Measurements from ENCODE around the gene EHD3. TPM values are rescaled to one million over a fixed set of nuclear protein-coding genes. Genes with fewer than 3 reads are reported as not detected.

EHD3 gene
- total RNA-seq, 1 donor from 2014 or later, result 22.5 TPM

DNA sequence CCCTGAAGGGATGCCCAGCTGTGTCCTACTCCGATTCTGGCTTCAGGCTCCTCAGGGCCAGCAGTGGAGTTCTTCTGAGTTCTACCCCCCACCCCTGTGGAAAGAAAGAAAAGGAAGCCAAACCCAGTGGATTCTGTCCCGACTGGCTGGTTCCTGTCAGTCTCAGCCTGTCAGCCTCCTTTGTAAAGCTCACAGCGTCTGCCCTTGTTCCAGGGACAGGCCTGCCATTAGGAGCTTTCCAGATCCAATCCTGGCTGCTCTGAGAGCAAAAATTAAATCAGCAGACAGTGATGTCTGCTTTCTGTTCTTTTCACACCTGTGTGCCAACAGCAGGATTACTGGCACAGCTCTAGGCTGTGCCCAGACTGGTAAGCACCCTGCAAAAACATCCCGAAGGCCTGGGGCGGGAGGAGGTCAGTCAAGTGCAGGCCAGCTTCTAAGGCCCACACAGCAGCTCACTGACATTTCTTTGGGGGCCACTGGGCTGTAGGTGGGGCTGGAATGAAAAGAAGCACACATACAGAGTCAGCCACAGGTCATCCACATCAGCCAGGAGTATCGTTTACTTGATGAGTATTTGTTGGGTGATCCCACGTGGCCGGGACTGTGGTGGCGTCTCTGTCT is 69.1 kb downstream of the EHD3 start:
- H3K9me3 ChIP-seq, result no peaks in the 10 kb centered on the region
- no peak for DNase-seq (ENCODE audit: low spot score in 2 of 2)
- TF ChIP-seq, protein P1, sequence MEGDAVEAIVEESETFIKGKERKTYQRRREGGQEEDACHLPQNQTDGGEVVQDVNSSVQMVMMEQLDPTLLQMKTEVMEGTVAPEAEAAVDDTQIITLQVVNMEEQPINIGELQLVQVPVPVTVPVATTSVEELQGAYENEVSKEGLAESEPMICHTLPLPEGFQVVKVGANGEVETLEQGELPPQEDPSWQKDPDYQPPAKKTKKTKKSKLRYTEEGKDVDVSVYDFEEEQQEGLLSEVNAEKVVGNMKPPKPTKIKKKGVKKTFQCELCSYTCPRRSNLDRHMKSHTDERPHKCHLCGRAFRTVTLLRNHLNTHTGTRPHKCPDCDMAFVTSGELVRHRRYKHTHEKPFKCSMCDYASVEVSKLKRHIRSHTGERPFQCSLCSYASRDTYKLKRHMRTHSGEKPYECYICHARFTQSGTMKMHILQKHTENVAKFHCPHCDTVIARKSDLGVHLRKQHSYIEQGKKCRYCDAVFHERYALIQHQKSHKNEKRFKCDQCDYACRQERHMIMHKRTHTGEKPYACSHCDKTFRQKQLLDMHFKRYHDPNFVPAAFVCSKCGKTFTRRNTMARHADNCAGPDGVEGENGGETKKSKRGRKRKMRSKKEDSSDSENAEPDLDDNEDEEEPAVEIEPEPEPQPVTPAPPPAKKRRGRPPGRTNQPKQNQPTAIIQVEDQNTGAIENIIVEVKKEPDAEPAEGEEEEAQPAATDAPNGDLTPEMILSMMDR (IDR thresholded peaks at IDR 0.05), result no peak
- H3K27ac ChIP-seq, result peak overlapping the region; percentile 79 to 81
- no peaks in the 10 kb centered on the region for H3K27me3 ChIP-seq
- peaks cover 4 to 18% of the 10 kb centered on the region in 2 donors for H3K4me1 ChIP-seq
- intact Hi-C loops (cut with DNase I), result no loop called here
- no peaks in the 10 kb centered on the region for H3K36me3 ChIP-seq
- H3K4me3 ChIP-seq, result no peak overlapping the region

DNA sequence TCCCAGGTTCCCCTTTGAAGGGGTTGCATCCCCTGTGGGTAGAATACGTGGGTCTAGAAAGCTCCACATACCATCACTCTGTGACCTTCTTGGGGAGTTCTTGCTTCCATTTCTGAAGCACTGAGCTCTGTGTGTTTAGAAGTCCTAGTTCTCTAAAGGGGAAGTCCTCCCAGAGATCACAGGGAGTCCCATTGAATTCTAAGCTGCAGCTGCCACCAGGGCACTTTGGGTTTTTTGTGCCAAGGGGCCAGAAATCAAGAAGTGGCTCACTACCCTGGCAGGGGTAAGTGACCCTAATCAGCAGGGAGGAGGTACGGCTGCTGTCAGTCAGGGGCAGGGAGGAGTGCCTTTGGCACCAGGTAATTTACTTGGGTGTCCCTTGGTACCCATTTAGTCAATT is 70.9 kb downstream of the EHD3 start:
- H3K4me1 ChIP-seq, result peaks cover 4 to 13% of the 10 kb centered on the region in 2 donors
- TF ChIP-seq, protein P1 (IDR thresholded peaks at IDR 0.05), result no peak
- H3K9me3 ChIP-seq, result no peaks in the 10 kb centered on the region
- intact Hi-C loops (cut with DNase I), result loop anchor here (5.0 kb wide), 1 partner anchor 33 kb away; no protein-coding TSS in a partner anchor
- H3K4me3 ChIP-seq, result no peak overlapping the region
- H3K27me3 ChIP-seq, result no peaks in the 10 kb centered on the region
- H3K27ac ChIP-seq, result no peak overlapping the region
- H3K36me3 ChIP-seq, result no peaks in the 10 kb centered on the region
- DNase-seq (ENCODE audit: low spot score in 2 of 2), result no peak

DNA sequence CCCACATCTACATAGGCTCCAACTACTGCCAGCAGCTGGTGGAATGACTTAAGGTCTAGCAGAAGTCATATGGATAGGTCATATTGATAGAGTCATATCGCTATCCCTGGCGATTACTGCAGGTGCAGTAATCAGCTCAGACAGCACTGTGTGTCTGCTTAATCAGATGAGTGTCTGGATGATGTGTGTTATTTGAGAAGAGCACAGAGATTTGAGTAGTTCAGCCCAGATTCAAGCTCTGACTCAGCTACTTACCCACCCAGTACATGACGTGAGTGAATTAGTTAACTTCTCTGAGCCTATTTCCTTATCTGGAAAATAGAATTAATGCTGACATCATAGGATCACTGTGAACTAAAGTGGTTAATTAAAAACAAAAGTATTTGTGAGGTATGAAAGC is 78.9 kb downstream of the EHD3 start:
- Histone ChIP-seq H3K4me3 (no peak overlapping the region), H3K9me3 (no peaks in the 10 kb centered on the region), H3K36me3 (no peaks in the 10 kb centered on the region), H3K27ac (no peak overlapping the region), H3K4me1 (no peaks in the 10 kb centered on the region), H3K27me3 (no peaks in the 10 kb centered on the region)
- intact Hi-C loops (cut with DNase I), result no loop called here
- TF ChIP-seq, protein P1 (IDR thresholded peaks at IDR 0.05), result no peak
- DNase-seq (ENCODE audit: low spot score in 2 of 2), result no peak

DNA sequence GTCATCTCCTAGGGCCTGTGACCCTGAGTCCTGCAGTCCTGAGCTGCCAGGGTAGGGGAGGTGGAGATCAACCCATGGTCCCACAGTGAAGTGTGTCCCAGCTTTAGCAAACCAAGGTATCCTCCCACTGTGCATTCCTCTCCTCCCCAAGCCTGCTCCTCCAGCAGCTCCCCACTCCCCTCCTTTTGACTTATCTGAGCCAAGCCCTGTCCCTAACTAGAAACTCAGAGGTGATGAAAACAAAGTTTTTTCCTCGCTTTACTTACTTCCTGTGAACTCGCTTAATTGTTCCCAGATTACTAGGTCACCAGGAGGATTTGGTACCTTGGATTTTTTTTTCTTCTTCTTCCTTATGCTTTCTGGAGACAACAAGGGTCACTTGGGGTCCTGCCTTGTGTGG is 80.8 kb downstream of the EHD3 start:
- H3K4me1 ChIP-seq, result no peaks in the 10 kb centered on the region
- peak in 1 of 2 donors; percentile 18 for DNase-seq (ENCODE audit: low spot score in 2 of 2)
- intact Hi-C loops (cut with DNase I), result no loop called here
- no peak overlapping the region for H3K4me3 ChIP-seq
- H3K9me3 ChIP-seq, result no peaks in the 10 kb centered on the region
- TF ChIP-seq, protein P1 (IDR thresholded peaks at IDR 0.05), result no peak
- no peak overlapping the region for H3K27ac ChIP-seq
- no peaks in the 10 kb centered on the region for H3K27me3 ChIP-seq
- no peaks in the 10 kb centered on the region for H3K36me3 ChIP-seq

DNA sequence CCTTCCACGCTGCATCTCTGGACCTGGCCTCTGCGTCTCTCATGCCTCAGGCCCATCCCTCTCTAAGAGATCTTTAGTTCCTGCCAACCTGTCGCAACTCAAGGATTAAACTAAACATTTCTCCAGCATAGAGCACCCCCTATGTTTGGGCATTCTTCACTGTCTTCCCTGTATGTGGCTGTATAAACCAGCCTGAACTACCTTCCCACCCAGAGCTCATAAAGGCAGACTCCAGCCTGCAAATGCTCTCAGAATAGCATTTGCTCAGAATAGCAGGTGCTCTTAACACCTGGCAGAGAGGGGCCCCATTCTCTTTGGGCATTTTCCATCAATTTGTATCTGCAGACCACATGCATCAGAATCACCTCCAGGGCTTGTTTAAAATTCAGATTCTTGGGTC is 83.4 kb downstream of the EHD3 start:
- Histone ChIP-seq H3K4me3 (no peak overlapping the region), H3K4me1 (peaks cover 5 to 6% of the 10 kb centered on the region in 2 donors), H3K36me3 (no peaks in the 10 kb centered on the region), H3K27ac (no peak overlapping the region), H3K9me3 (no peaks in the 10 kb centered on the region), H3K27me3 (no peaks in the 10 kb centered on the region)
- TF ChIP-seq, protein P1 (IDR thresholded peaks at IDR 0.05), result no peak
- intact Hi-C loops (cut with DNase I), result no loop called here
- no peak for DNase-seq (ENCODE audit: low spot score in 2 of 2)

Measured in ascending aorta (tissue), 2 donors.